GM06990 (cell line): ENCODE data around the gene HSF4.

Experiments
- DNase-seq: peaks from one replicate; pipeline ENCODE4 v3.0.0-alpha.2; 2011; ENCODE audit not compliant: insufficient read length; ENCODE audit errors: extremely low read depth
- H3K27me3 ChIP-seq: replicated peaks from 2 replicates; pipeline ENCODE4 v1.6.0; 2011; ENCODE audit warnings: low read length; ENCODE audit not compliant: control insufficient read depth, insufficient read depth
- H3K36me3 ChIP-seq: 2 replicates; pipeline ENCODE4 v1.5.1; 2011; ENCODE audit warnings: low read length; ENCODE audit not compliant: control insufficient read depth, insufficient read depth
- H3K4me3 ChIP-seq: replicated peaks from 2 replicates; pipeline ENCODE4 v1.5.1; 2011; ENCODE audit warnings: low read depth, mild to moderate bottlenecking, control low read depth, low read length
- TF ChIP-seq, protein P1 (sequence below): IDR thresholded peaks from 2 replicates; pipeline ENCODE4 v1.5.1; 2011; ENCODE audit warnings: low read length, control low read depth, mild to moderate bottlenecking, inconsistent platforms; ENCODE audit not compliant: insufficient read depth, poor library complexity, severe bottlenecking

HSF4 gene

DNA sequence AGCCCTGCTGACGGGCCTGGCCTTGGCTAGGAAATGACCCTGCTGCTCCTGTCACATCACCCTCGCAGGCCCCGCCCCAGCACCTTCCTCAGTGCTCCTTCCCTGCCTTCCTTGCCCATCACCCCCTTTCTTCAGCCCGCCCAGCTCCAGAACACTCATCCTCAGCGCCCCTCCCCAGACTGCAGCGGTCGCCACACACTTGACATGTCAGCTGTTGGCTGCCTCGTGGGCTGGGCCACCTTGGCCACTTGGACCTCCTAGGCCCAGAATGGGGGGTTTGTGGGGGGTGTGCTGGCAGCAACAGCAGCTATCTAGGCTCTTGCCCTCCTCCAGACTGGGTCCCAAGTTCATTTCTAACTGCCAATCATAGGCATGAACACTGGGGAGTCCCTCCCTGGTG, 45.0 kb downstream of the HSF4 start:
- TF ChIP-seq, protein P1, sequence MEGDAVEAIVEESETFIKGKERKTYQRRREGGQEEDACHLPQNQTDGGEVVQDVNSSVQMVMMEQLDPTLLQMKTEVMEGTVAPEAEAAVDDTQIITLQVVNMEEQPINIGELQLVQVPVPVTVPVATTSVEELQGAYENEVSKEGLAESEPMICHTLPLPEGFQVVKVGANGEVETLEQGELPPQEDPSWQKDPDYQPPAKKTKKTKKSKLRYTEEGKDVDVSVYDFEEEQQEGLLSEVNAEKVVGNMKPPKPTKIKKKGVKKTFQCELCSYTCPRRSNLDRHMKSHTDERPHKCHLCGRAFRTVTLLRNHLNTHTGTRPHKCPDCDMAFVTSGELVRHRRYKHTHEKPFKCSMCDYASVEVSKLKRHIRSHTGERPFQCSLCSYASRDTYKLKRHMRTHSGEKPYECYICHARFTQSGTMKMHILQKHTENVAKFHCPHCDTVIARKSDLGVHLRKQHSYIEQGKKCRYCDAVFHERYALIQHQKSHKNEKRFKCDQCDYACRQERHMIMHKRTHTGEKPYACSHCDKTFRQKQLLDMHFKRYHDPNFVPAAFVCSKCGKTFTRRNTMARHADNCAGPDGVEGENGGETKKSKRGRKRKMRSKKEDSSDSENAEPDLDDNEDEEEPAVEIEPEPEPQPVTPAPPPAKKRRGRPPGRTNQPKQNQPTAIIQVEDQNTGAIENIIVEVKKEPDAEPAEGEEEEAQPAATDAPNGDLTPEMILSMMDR: no peak
- no peak for DNase-seq
- Histone ChIP-seq H3K27me3 (no peaks in the 10 kb centered on the region), H3K4me3 (no peak overlapping the region), H3K36me3 (peaks cover 4% of the 10 kb centered on the region)

GRCh38 chr16:67210069-67210937, 45.8 kb downstream of the HSF4 start:
- peaks cover 4% of the 10 kb centered on the region for H3K36me3 ChIP-seq
- no peak overlapping the region for H3K4me3 ChIP-seq
- TF ChIP-seq, protein P1: no peak
- no peaks in the 10 kb centered on the region for H3K27me3 ChIP-seq
- no peak for DNase-seq

GRCh38 chr16:67211674-67212073, 47.1 kb downstream of the HSF4 start:
- TF ChIP-seq, protein P1: no peak
- Histone ChIP-seq H3K27me3 (no peaks in the 10 kb centered on the region), H3K36me3 (peaks cover under 1% of the 10 kb centered on the region; the same call in 1 of the 2 replicates), H3K4me3 (no peak overlapping the region)
- no peak for DNase-seq

DNA sequence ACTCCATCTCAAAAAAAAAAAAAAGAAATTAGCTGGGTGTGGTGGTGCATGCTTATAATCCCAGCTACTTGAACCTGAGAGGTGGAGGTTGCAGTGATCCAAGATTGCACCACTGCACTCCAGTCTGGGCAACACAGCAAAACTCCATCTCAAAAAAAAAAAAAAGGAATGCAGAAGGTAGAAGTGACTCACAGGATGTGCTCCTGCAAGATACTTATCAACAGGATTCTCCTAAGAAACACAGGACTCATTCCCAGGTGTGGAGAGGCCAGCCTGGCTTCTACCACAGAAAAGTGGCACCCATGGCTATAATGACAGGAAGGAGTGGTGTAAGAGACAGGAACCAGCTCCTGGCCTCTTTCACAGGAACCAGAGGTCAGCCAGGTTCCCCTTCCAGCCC, 48.2 kb downstream of the HSF4 start:
- Histone ChIP-seq H3K27me3 (no peaks in the 10 kb centered on the region), H3K36me3 (no peaks in the 10 kb centered on the region; the same call in 1 of the 2 replicates), H3K4me3 (no peak overlapping the region)
- TF ChIP-seq, protein P1: no peak
- no peak for DNase-seq

DNA sequence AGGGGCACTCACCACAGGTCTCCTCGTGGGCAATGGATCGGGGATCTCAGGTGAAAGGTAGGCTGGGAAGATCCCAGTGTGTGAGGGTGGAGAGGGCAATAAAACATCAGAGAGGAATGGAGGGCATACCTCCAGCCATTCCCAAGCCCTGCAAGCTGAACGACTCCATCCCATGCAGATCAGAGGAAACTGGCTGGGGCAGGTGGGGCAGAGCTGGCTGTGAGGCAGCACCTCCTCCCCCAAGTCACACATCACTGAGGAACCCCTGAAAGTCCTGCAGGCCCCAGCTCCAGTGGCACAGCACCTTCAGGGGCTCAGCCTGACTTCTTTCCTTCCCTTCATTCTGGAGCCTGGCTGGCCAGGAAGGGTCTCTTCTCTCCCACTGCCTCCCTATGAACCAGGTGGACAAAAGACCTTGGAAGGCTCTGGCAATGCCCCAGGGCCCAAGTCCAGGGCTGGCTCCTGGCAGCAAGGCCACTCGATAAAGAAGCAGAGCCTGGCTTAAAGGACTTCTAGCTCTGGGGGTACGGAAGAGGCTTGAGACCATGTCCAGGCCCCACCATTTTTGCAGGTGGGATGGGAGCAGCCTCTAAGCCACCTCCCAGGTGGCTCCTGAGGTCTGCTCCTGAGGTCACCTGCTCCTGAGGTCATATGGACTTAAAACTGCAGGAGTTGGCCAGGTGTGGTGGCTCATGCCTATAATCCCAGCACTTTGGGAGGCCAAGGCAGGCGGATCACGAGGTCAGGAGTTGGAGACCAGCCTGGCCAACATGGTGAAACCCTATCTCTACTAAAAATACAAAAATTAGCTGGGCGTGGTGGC, 48.9 kb downstream of the HSF4 start:
- no peaks in the 10 kb centered on the region for H3K27me3 ChIP-seq
- TF ChIP-seq, protein P1: no peak
- no peaks in the 10 kb centered on the region; the same call in 1 of the 2 replicates for H3K36me3 ChIP-seq
- no peak overlapping the region for H3K4me3 ChIP-seq
- no peak for DNase-seq
